ENCODE results near the gene DNASE1.
A peak's percentile ranks its signal among the peaks of the same experiment; 100 is the strongest.

The DNASE1 gene

GRCh38 chr16:3665508-3665907 lies 11.0 kb downstream of the DNASE1 start:
- no peak for DNase-seq

- DNase-seq, result no peak
These were observed 14.1 kb downstream of the DNASE1 start for GRCh38 chr16:3668626-3669025.

GRCh38 chr16:3669082-3669481 lies 14.6 kb downstream of the DNASE1 start:
- DNase-seq, result no peak

GRCh38 chr16:3670711-3671110 lies 16.2 kb downstream of the DNASE1 start:
- DNase-seq, result no peak

- DNase-seq, result no peak
These were observed 16.9 kb downstream of the DNASE1 start for GRCh38 chr16:3671424-3671823.

DNA sequence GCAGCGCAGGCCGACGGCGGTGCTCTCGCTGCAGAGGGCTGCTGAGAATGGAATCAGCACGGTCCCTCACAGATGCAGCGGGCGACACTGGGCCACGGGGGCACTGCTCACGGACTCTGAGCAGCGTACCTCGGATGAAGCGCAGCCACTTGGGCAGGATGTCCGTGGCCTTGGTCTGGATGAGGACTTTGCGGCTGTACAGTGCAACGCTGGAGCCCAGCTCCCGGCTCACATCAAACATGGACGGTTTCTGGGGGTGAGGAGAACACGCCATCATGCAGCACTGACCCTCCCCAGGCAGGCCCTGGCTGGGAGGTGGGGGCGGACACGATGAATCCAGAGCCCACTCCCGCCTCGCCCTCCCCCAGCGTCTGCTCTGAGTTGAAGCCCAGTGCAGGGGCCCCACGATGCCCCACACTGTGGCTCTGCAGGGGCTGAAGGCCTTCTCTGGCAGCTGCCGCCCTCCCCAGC lies 18.1 kb downstream of the DNASE1 start:
- no peak for DNase-seq

- DNase-seq, result no peak
These were observed 18.7 kb downstream of the DNASE1 start for GRCh38 chr16:3673201-3673600.

DNA sequence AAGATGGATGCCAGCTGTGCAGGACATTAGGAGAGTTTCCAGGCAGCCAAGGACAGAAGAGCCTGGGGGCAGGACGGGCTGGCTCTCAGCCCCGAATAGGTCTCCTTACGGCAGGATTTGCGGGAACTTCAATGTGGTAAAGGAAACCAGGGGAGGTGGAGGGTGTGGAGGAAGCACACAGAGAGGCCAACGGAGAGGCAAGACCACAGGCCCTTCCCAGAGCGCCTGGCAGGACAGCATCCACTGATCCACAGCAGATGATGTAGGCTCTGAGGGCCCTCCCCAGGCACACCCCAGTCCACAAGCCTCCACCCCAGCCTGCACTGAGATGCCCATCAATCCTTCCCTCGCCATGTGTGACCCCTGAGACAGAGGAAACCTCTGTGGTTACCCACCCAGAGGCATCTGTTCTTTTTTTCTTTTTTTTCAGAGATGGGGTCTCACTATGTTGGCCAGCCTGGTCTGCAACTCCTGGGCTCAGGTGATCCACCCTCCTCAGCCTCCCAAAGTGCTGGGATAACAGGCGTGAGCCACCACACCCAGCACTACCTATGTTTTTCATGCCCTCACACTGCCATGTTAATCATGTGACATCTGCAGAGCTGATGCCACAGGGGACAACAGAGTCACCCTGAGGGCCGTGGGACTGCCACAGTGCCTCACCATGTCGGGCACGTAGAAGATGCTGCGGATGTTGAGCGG lies 19.3 kb downstream of the DNASE1 start:
- DNase-seq, result no peak

DNA sequence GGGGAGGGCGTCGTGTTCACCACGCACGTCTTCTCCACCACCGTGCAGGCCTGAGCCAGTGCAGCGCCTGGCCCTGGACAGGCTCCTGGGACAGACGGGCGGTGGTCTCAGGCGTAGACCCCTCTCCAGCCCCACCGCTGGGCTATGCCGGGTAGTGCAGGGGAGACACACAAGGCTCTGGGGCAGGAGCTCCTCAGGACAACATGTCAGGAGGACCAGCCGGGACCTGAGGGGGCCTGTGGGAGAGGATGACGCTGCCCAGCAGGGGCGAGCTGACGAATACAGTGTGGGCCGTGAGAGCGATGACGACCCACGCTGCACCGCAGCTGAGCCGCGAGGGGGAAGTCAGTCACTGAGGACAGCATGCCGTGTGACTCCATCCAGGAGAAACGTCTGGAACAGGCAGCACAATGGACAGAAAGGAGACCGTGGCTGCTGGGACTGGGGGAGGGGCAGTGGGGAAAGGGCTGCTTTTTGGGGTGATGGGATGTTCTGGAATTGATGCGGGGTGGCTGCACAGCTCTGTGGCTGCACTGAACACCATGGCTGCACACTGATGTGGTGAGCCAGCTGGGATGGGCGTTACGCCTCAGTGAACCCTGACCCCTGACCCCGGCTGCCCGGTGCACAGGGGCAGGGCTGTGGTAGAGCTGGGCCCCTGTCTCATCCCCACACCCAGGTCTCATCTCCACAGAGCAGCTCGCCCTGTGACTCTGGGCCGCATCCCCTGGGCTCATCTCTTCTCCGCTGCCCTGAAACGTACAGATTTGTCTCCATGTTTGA lies 20.2 kb downstream of the DNASE1 start:
- DNase-seq, result no peak

GRCh38 chr16:3675601-3676130 lies 21.2 kb downstream of the DNASE1 start:
- no peak for DNase-seq

- no peak for DNase-seq
These were observed 23.5 kb downstream of the DNASE1 start for GRCh38 chr16:3677994-3678393.

DNA sequence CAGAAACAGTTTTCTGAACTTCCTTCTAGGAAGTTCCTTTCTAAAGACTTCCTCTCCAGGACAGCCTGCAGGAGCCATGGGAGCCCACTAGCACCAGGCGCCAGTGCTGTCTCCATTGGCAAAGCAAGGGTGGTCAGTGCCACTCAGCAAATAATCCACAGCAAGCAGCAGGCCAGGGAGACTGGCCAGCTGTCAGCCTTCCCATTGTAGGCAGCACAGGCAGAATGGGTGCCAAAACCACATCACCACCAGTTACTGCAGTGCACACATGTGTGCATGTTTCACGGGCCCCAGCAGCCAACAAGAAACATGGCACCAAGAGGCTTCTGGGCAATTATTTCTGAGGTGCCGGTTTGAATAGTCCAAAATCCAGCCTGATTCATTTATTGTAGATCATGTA lies 26.7 kb downstream of the DNASE1 start:
- no peak for DNase-seq

DNA sequence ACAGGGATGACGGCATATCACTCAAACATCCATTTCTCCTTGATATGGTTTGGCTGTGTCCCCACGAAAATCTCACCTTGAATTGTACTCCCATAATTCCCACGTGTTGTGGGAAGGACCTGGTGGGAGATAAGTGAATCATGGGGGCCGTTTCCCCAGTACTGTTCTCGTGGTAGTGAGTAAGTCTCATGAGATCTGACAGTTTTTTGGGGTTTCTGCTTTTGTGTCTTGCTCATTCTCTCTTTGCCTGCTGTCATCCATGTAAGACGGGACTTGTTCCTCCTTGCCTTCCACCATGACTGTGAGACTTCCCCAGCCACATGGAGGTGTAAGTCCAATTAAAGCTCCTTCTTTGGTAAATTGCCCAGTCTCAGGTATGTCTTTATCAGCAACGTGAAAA lies 32.5 kb downstream of the DNASE1 start:
- no peak for DNase-seq

- no peak for DNase-seq
These were observed 33.3 kb downstream of the DNASE1 start for GRCh38 chr16:3687792-3688191.

- no peak for DNase-seq
These were observed 35.2 kb downstream of the DNASE1 start for GRCh38 chr16:3689731-3690130.

GRCh38 chr16:3690470-3690928 lies 36.0 kb downstream of the DNASE1 start:
- DNase-seq, result peak; percentile 69 to 72

GRCh38 chr16:3690980-3691720 lies 36.7 kb downstream of the DNASE1 start:
- DNase-seq, result no peak

DNA sequence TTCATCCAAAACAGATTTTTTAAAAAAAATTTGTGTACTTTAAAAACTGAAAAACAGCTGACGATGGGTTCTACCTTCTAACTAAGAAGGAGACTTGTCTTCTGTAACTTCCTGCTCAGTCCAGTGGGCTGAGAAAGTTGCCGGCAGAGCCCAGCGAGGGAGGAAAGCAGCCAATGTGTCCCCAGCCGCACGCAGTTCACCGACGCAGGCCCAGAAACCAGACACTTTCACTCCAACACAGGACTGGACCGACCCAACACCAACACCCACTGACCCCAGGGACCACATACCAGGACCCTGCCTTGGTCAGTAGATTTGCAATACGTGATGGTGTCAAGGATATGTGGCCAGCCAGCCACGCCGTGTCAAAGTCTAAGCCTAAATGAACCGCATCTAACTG lies 37.3 kb downstream of the DNASE1 start:
- DNase-seq, result no peak

GRCh38 chr16:3694051-3694450 lies 39.6 kb downstream of the DNASE1 start:
- DNase-seq, result no peak

DNA sequence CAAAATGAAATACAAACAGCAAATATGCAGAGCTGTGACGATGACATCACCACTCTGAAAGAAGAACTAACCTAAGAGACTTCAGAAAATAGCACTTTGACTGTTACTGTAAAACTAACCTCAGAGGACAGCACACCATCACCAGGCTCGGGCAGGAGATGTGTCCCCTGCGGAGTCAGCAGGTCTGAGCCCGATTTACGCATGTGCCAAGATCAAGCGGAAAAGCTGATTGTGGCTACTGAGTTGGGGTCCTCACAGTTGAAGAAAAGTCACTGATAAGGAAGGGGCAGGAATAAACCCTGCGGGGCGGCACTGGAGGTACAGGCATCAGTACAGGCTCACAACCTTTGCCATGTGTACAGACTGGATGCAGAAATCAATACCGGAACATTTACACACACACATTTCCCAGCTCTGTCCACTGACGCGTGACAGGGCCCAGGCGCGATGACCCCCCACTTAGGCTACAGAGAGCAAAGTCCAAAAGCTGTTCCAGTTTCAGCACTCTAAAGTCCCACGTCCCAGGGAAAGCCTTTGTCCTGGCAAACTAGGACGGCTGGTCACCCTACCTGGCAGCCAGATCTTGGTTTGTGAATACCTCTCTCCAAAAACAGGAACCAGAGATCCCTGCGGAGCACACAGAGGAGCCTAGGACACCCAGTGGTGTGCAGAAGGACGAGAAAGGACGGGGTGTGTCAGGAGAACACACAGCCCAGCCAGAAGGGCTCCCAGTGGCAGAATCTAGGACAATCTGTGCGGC lies 41.3 kb downstream of the DNASE1 start:
- DNase-seq, result no peak

GRCh38 chr16:3696425-3697218 lies 42.1 kb downstream of the DNASE1 start:
- no peak for DNase-seq

DNA sequence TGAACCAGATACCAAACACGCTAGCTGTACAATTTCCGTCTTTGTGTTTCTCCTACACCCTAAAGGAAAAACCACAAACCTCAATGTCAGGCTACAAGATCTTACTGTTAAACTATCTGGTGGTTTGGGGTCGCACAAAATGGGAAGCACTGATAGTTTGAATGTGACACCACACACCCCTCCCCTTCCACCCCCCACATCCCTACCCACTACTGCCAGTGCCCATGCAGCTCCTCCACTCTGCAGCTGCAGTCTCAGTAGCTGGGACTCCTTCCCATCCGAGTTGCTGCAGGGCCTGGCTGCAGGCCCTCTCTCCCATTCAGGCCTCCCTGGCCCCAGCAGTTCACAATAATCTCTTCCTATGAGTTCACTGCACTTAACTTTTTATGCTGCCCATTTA lies 44.5 kb downstream of the DNASE1 start:
- DNase-seq, result no peak
